ENCODE measurements around the gene PLAC8L1.

- TF ChIP-seq CTCF (IDR thresholded peaks at IDR 0.05; ENCODE audit: low read depth, low read length, poor library complexity, severe bottlenecking) (no peak), EZH2phosphoT487 (IDR thresholded peaks at IDR 0.05; ENCODE audit: borderline replicate concordance, low read length) (no peak)
Observed at GRCh38 chr5:146073239-146073900, 32.0 kb downstream of the PLAC8L1 start.

Measured in DOHH2 (cell line).